SK-N-SH (cell line): ENCODE measurements around the gene ZNF688. TPM values are rescaled to one million over a fixed set of nuclear protein-coding genes. Genes with fewer than 3 reads are reported as not detected.

Experiments used
- CTCF ChIA-PET: fragments of 300-600, 350-600 bp; formaldehyde crosslinking; extraction: SDS; loops from one replicate; lab custom pipeline; 2021; lab: Yijun Ruan, JAX
- POLR2A ChIA-PET: fragments of 350-600 bp; sonication (Branson Sonifier 250); formaldehyde crosslinking; extraction: SDS; loops from one replicate; lab custom pipeline; 2020; ENCODE audit warnings: antibody characterized with exemption, inconsistent platforms; lab: Yijun Ruan, JAX
- DNase-seq: peaks from one replicate; pipeline ENCODE4 v3.0.0; 2012
- H2AFZ ChIP-seq: fragments of 200-600 bp; sonication (generic); 2 replicates; pipeline ENCODE4 v1.8.1; 2016; ENCODE audit warnings: antibody characterized with exemption, mild to moderate bottlenecking, low read depth
- H3F3A ChIP-seq: fragments of 200-600 bp; sonication (generic); replicated peaks from 2 replicates; pipeline ENCODE3; 2016; ENCODE audit warnings: antibody characterized with exemption, mild to moderate bottlenecking; ENCODE audit not compliant: insufficient read depth
- H3K27ac ChIP-seq, 2 experiments: fragments of 200-500 bp in 1 of 2; fragments of 200-600 bp in 1 of 2; sonication (Bioruptor generic) in 1 of 2; sonication (generic), shearing (Covaris generic) in 1 of 2; 2 replicates each; pipeline versions ENCODE4 v1.5.1 to v1.6.1; 2014 to 2016; ENCODE audit warnings: low read depth in 2 of 2, inconsistent platforms in 1 of 2, low read length in 1 of 2, mild to moderate bottlenecking in 1 of 2, mixed read lengths in 1 of 2
- H3K27me3 ChIP-seq: fragments of 200-600 bp; sonication (generic), shearing (Covaris generic); 2 replicates; pipeline ENCODE4 v1.6.1; 2016; ENCODE audit warnings: mixed run types; ENCODE audit not compliant: insufficient read depth
- H3K36me3 ChIP-seq, 2 experiments: fragments of 200-500 bp in 1 of 2; fragments of 200-600 bp in 1 of 2; sonication (Bioruptor generic) in 1 of 2; sonication (generic) in 1 of 2; replicated peaks in 1 of 2; 2 replicates each; pipeline versions ENCODE3 to v1.5.1; 2014 to 2016; ENCODE audit warnings: low read length in 1 of 2, mild to moderate bottlenecking in 1 of 2; ENCODE audit not compliant: insufficient read depth in 2 of 2, control insufficient read depth in 1 of 2
- H3K4me1 ChIP-seq, 2 experiments: fragments of 200-500 bp in 1 of 2; fragments of 200-600 bp in 1 of 2; sonication (Bioruptor generic) in 1 of 2; sonication (generic), shearing (Covaris generic) in 1 of 2; 2 replicates each; pipeline versions ENCODE4 v1.5.1 to v1.6.1; 2014 to 2016; ENCODE audit warnings: low read depth in 1 of 2, low read length in 1 of 2, mixed run types in 1 of 2; ENCODE audit not compliant: insufficient read depth in 2 of 2, control insufficient read depth in 1 of 2
- H3K4me2 ChIP-seq: fragments of 200-600 bp; sonication (generic), shearing (Covaris generic); 2 replicates; pipeline ENCODE4 v1.6.1; 2017; ENCODE audit warnings: mixed run types
- H3K4me3 ChIP-seq, 2 experiments: fragments of 200-500 bp in 1 of 2; fragments of 200-600 bp in 1 of 2; sonication (Bioruptor generic) in 1 of 2; sonication (generic), shearing (Covaris generic) in 1 of 2; 2 replicates each; pipeline versions ENCODE4 v1.5.1 to v1.8.1; 2014 to 2016; ENCODE audit warnings: low read depth in 2 of 2, inconsistent platforms in 1 of 2, low read length in 1 of 2, mild to moderate bottlenecking in 1 of 2, mixed read lengths in 1 of 2, moderate library complexity in 1 of 2
- H3K79me2 ChIP-seq: fragments of 200-600 bp; sonication (generic); 2 replicates; pipeline ENCODE4 v1.8.1; 2017; ENCODE audit warnings: mild to moderate bottlenecking; ENCODE audit not compliant: insufficient read depth
- H3K9ac ChIP-seq: fragments of 200-600 bp; sonication (generic); 2 replicates; pipeline ENCODE4 v1.6.1; 2017; ENCODE audit warnings: mixed run types
- H3K9me2 ChIP-seq: fragments of 200-600 bp; sonication (generic); 2 replicates; pipeline ENCODE4 v1.6.1; 2017; ENCODE audit warnings: mixed run types
- H3K9me3 ChIP-seq: fragments of 200-600 bp; sonication (generic); 2 replicates; pipeline ENCODE4 v1.6.1; 2017; ENCODE audit warnings: mixed run types, mild to moderate bottlenecking, moderate library complexity
- H4K20me1 ChIP-seq: fragments of 200-600 bp; sonication (generic); 2 replicates; pipeline ENCODE4 v1.6.1; 2017; ENCODE audit warnings: mild to moderate bottlenecking, mixed run types; ENCODE audit not compliant: insufficient read depth
- CTCF ChIP-seq: fragments of 200-600 bp; sonication (generic); IDR thresholded peaks from 2 replicates; pipeline ENCODE4 v1.6.1; 2017; ENCODE audit warnings: antibody characterized with exemption, mild to moderate bottlenecking, moderate library complexity
- EP300 ChIP-seq, 2 experiments: IDR thresholded peaks; 2 replicates each; pipeline versions ENCODE4 v1.4.0 to v1.6.1; 2012; ENCODE audit warnings: borderline replicate concordance in 1 of 2, low read depth in 1 of 2, low read length in 1 of 2
- FOSL2 ChIP-seq: IDR thresholded peaks from 2 replicates; pipeline ENCODE4 v1.4.0; 2012; ENCODE audit warnings: low read depth, mild to moderate bottlenecking, moderate library complexity, borderline replicate concordance
- FOXM1 ChIP-seq: IDR thresholded peaks from 2 replicates; pipeline ENCODE4 v1.4.0; 2012; ENCODE audit warnings: low read depth, mild to moderate bottlenecking
- RCOR1 ChIP-seq: fragments of 150-350 bp; IDR thresholded peaks from 2 replicates; pipeline ENCODE4 v1.6.1; 2017; ENCODE audit warnings: antibody characterized with exemption, low read length
- REST ChIP-seq: IDR thresholded peaks from 2 replicates; pipeline ENCODE4 v1.6.1; 2012; ENCODE audit warnings: mild to moderate bottlenecking, low read depth, low read length, moderate library complexity
- RXRA ChIP-seq: IDR thresholded peaks from 2 replicates; pipeline ENCODE4 v1.4.0; 2012; ENCODE audit warnings: low read depth, mild to moderate bottlenecking, borderline replicate concordance
- SIN3A ChIP-seq: IDR thresholded peaks from 2 replicates; pipeline ENCODE4 v1.6.1; 2012; ENCODE audit warnings: low read depth, mild to moderate bottlenecking, low read length, moderate library complexity, borderline replicate concordance
- SMC3 ChIP-seq: IDR thresholded peaks from 2 replicates; pipeline ENCODE4 v1.6.1; 2012; ENCODE audit warnings: low read depth, low read length, improper control_type of control experiment
- USF2 ChIP-seq: fragments of 150-350 bp; IDR thresholded peaks from 2 replicates; pipeline ENCODE4 v1.6.1; 2017; ENCODE audit warnings: antibody characterized with exemption, low read length, low read depth, borderline replicate concordance
- WGBS: methylation state at CpG from one replicate; pipeline ENCODE4 v1.1.6; 2017; ENCODE audit warnings: low lambda C conversion rate; 5-methylcytosine and 5-hydroxymethylcytosine counted together
- polyA plus RNA-seq, 3 experiments: library from polyadenylated mRNA; depleted of rRNA; stranded (reverse); fragments of >200 nt; gene quantifications; 2 replicates each; pipeline ENCODE4 v1.2.3, GENCODE V29; 2012
- TF ChIP-seq, protein P1 (sequence below): IDR thresholded peaks from 2 replicates; pipeline ENCODE4 v1.4.0; 2012; ENCODE audit warnings: low read depth, borderline replicate concordance
- TF ChIP-seq, protein P2 (sequence below): IDR thresholded peaks from 2 replicates; pipeline ENCODE4; 2012

ZNF688 gene
- polyA plus RNA-seq, 1 of the 3 experiments (the other 2 are of a cell fraction) = 13.4 TPM

DNA sequence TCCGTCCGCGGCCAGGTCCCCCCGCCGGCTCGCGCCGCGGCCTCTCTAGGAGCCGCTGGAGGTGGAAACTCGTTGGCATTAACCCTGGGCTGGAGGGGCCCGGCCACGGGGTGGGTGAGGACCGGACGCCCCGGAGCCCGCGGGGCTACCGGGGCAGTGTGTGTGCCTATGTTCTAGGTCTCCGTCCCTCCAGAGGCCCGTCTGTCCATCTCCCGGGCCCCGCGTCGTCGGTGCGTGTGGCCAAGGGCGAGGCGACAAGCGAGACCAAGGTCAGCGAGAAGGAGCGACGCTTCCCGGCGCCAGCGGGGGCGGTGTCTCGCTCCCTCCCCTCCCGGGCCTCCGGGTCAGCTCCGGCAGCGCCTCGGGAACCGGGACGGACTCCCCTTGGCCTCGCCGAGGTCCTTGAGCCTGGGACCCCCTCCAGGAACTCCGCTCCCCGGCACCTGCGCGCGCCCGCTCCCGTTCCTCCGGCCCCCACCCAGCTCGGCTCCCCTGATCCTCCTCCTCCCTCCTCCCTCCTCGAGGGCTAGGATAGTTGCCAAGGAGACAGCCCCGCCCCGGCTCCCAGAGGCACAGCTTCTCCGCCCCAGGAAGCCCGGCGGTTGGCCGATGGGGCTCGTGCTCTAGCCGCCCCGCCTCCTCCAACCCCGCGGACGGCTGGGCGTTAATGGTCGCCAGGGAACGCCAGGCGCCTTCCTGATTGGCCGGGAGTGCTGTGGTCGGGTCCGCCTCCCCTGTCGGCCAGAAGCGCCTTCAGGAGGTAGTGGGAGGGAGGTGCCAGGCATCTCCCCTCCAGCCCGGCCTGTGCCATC lies 44.5 kb downstream of the ZNF688 start (continued):
- TF ChIP-seq CTCF (peak; percentile 39), SMC3 (peak; percentile 22; the same call in 1 of the 2 replicates), EP300 (IDR thresholded peaks at IDR 0.05; ENCODE audit: borderline replicate concordance in 1 of 2, low read depth in 1 of 2, low read length in 1 of 2) (peak in 1 of 2 experiments; percentile 22; a peak in 1 of 4 replicates), USF2 (no peak), FOXM1 (no peak)
- TF ChIP-seq, protein P1, sequence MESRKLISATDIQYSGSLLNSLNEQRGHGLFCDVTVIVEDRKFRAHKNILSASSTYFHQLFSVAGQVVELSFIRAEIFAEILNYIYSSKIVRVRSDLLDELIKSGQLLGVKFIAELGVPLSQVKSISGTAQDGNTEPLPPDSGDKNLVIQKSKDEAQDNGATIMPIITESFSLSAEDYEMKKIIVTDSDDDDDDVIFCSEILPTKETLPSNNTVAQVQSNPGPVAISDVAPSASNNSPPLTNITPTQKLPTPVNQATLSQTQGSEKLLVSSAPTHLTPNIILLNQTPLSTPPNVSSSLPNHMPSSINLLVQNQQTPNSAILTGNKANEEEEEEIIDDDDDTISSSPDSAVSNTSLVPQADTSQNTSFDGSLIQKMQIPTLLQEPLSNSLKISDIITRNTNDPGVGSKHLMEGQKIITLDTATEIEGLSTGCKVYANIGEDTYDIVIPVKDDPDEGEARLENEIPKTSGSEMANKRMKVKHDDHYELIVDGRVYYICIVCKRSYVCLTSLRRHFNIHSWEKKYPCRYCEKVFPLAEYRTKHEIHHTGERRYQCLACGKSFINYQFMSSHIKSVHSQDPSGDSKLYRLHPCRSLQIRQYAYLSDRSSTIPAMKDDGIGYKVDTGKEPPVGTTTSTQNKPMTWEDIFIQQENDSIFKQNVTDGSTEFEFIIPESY = 0 out of 2 replicates have a peak, but pooled peaks have one; percentile 7
- TF ChIP-seq, protein P2, sequence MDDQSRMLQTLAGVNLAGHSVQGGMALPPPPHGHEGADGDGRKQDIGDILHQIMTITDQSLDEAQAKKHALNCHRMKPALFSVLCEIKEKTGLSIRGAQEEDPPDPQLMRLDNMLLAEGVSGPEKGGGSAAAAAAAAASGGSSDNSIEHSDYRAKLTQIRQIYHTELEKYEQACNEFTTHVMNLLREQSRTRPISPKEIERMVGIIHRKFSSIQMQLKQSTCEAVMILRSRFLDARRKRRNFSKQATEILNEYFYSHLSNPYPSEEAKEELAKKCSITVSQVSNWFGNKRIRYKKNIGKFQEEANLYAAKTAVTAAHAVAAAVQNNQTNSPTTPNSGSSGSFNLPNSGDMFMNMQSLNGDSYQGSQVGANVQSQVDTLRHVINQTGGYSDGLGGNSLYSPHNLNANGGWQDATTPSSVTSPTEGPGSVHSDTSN = no peak; the same call in 1 of the 2 replicates
- TF ChIP-seq, all 33 proteins: peak for 20

GRCh38 chr16:30526137-30526822 lies 45.2 kb downstream of the ZNF688 start, which contains the start of gene ZNF768:
TSS of gene ZNF768 (minus strand) at chr16:30526566. CDS start at chr16:30526413, 153 bp downstream.
- ChIA-PET POLR2A (interaction anchor here (0.7 to 2.1 kb wide), 6 partner anchors 9 to 132 kb away, joined by 3 to 6 read pairs (median 4); partner anchors contain the start of genes DCTPP1, FBRS and SEPHS2), CTCF (interaction anchor here (0.9 to 2.5 kb wide), 6 partner anchors 9 to 96 kb away, joined by 3 to 15 read pairs (median 6); partner anchors contain the start of genes DCTPP1 and ZNF747)
- H3K27me3 ChIP-seq = no peaks in the 10 kb centered on the region
- no peak for TF ChIP-seq FOSL2
- TF ChIP-seq RCOR1 = no peak
- TF ChIP-seq, protein P2 = peak; percentile 0; the same call in 1 of the 2 replicates
- TF ChIP-seq REST = peak; percentile 88
- no peak for TF ChIP-seq RXRA
- TF ChIP-seq SIN3A = no peak
- peak within 1 kb of the TSS; percentile 80 to 83 for H3K4me3 ChIP-seq
- no peaks in the 10 kb centered on the region for H3F3A ChIP-seq
- peak within 1 kb of the TSS; percentile 94 to 98 for H3K27ac ChIP-seq
- peaks cover 3 to 12% of the 10 kb centered on the region in 2 experiments for H3K36me3 ChIP-seq
- H3K9me2 ChIP-seq = no peaks in the 10 kb centered on the region
- H2AFZ ChIP-seq = peak within 1 kb of the TSS; percentile 72; the same call in 1 of the 2 replicates
- no peaks in the 10 kb centered on the region for H3K79me2 ChIP-seq
- peak within 1 kb of the TSS; percentile 96 for H3K9ac ChIP-seq
- peak; percentile 94 for DNase-seq
- WGBS = 2% methylated on average over 28 of the region's 73 CpGs
- peaks cover 6 to 11% of the 10 kb centered on the region in 2 experiments; a peak in 3 of 4 replicates for H3K4me1 ChIP-seq
- H3K4me2 ChIP-seq = peak within 1 kb of the TSS; percentile 94
- no peaks in the 10 kb centered on the region for H3K9me3 ChIP-seq
- H4K20me1 ChIP-seq = no peaks in the 10 kb centered on the region
